HUES64 (cell line): ENCODE results near the gene NLE1.
"Not testable (repeated sequence)": the region's sequence is repeated elsewhere in the genome, so short reads cannot be mapped to it uniquely, and the experiment has no call there.

Experiments used
- H3K27ac ChIP-seq: 2 replicates; pipeline ENCODE4 v1.7.0; 2013; ENCODE audit warnings: low read depth, low read length, inconsistent platforms
- H3K27me3 ChIP-seq: 2 replicates; pipeline ENCODE4 v1.6.1; 2013; ENCODE audit warnings: mild to moderate bottlenecking, low read length; ENCODE audit not compliant: insufficient read depth
- H3K36me3 ChIP-seq: 2 replicates; pipeline ENCODE4 v1.6.1; 2013; ENCODE audit warnings: mild to moderate bottlenecking, low read length; ENCODE audit not compliant: insufficient read depth
- H3K4me1 ChIP-seq: 2 replicates; pipeline ENCODE4 v1.6.1; 2013; ENCODE audit warnings: mild to moderate bottlenecking, low read length, moderate library complexity; ENCODE audit not compliant: insufficient read depth
- H3K4me3 ChIP-seq: 2 replicates; pipeline ENCODE4 v1.5.1; 2013; ENCODE audit warnings: mild to moderate bottlenecking, low read length, moderate library complexity
- H3K9ac ChIP-seq: 2 replicates; pipeline ENCODE4 v1.6.1; 2013; ENCODE audit warnings: mild to moderate bottlenecking, low read depth, low read length
- H3K9me3 ChIP-seq: 2 replicates; pipeline ENCODE4 v1.6.1; 2013; ENCODE audit warnings: low read depth, low read length; ENCODE audit not compliant: insufficient read depth
- WGBS: fragments of 150-250, 120-280 bp; methylation state at CpG from one replicate; pipeline ENCODE4 v1.1.7; 2013; ENCODE audit warnings: missing lambda C conversion rate; 5-methylcytosine and 5-hydroxymethylcytosine counted together

The NLE1 gene

GRCh38 chr17:35175638-35176415 lies 33.7 kb upstream of the NLE1 start:
- no peaks in the 10 kb centered on the region for H3K36me3 ChIP-seq
- no peaks in the 10 kb centered on the region for H3K4me1 ChIP-seq
- no peak overlapping the region for H3K9ac ChIP-seq
- no peak overlapping the region for H3K4me3 ChIP-seq
- no peaks in the 10 kb centered on the region for H3K9me3 ChIP-seq
- H3K27ac ChIP-seq: no peak overlapping the region
- 90% methylated on average over 9 of the region's 9 CpGs for WGBS
- no peaks in the 10 kb centered on the region for H3K27me3 ChIP-seq

GRCh38 chr17:35174835-35175334 lies 32.8 kb upstream of the NLE1 start:
- H3K9me3 ChIP-seq: no peaks in the 10 kb centered on the region
- 91% methylated on average over 2 of the region's 2 CpGs for WGBS
- H3K4me1 ChIP-seq: no peaks in the 10 kb centered on the region
- no peak overlapping the region for H3K4me3 ChIP-seq
- no peaks in the 10 kb centered on the region for H3K27me3 ChIP-seq
- no peaks in the 10 kb centered on the region for H3K36me3 ChIP-seq
- H3K27ac ChIP-seq: no peak overlapping the region
- H3K9ac ChIP-seq: no peak overlapping the region

- H3K27me3 ChIP-seq, H3K9me3 ChIP-seq, H3K9ac ChIP-seq, H3K4me1 ChIP-seq, H3K27ac ChIP-seq, H3K4me3 ChIP-seq, H3K36me3 ChIP-seq: not testable (repeated sequence)
- 89% methylated on average over 3 of the region's 3 CpGs for WGBS
Measured at GRCh38 chr17:35172321-35172720, 30.2 kb upstream of the NLE1 start.

GRCh38 chr17:35171834-35172233 lies 29.7 kb upstream of the NLE1 start:
- Histone ChIP-seq H3K9ac (no peak overlapping the region), H3K27ac (no peak overlapping the region), H3K4me3 (no peak overlapping the region), H3K36me3 (no peaks in the 10 kb centered on the region), H3K9me3 (no peaks in the 10 kb centered on the region), H3K4me1 (no peaks in the 10 kb centered on the region), H3K27me3 (no peaks in the 10 kb centered on the region)
- 67% methylated on average over 1 of the region's 2 CpGs for WGBS

GRCh38 chr17:35170968-35171771 lies 29.1 kb upstream of the NLE1 start:
- WGBS: 89% methylated on average over 18 of the region's 18 CpGs
- no peak overlapping the region for H3K4me3 ChIP-seq
- H3K9me3 ChIP-seq: no peaks in the 10 kb centered on the region
- no peak overlapping the region for H3K9ac ChIP-seq
- H3K36me3 ChIP-seq: no peaks in the 10 kb centered on the region
- no peak overlapping the region for H3K27ac ChIP-seq
- no peaks in the 10 kb centered on the region for H3K4me1 ChIP-seq
- H3K27me3 ChIP-seq: no peaks in the 10 kb centered on the region

GRCh38 chr17:35169835-35170363 lies 27.8 kb upstream of the NLE1 start:
- Histone ChIP-seq H3K4me1 (no peaks in the 10 kb centered on the region), H3K9ac (no peak overlapping the region)
- 94% methylated on average over 17 of the region's 17 CpGs for WGBS

GRCh38 chr17:35167666-35168065 lies 25.6 kb upstream of the NLE1 start:
- 96% methylated on average over 1 of the region's 1 CpG for WGBS
- no peak overlapping the region for H3K9ac ChIP-seq
- no peaks in the 10 kb centered on the region for H3K9me3 ChIP-seq
- H3K27me3 ChIP-seq: no peaks in the 10 kb centered on the region; the same call in 1 of the 2 replicates
- no peak overlapping the region for H3K27ac ChIP-seq
- no peaks in the 10 kb centered on the region for H3K4me1 ChIP-seq
- no peak overlapping the region for H3K4me3 ChIP-seq
- H3K36me3 ChIP-seq: no peaks in the 10 kb centered on the region

More at GRCh38 chr17:35169835-35170363, 27.8 kb upstream of the NLE1 start:
- no peaks in the 10 kb centered on the region for H3K36me3 ChIP-seq
- H3K9me3 ChIP-seq: no peaks in the 10 kb centered on the region
- no peak overlapping the region for H3K27ac ChIP-seq
- H3K4me3 ChIP-seq: no peak overlapping the region
- H3K27me3 ChIP-seq: no peaks in the 10 kb centered on the region

DNA sequence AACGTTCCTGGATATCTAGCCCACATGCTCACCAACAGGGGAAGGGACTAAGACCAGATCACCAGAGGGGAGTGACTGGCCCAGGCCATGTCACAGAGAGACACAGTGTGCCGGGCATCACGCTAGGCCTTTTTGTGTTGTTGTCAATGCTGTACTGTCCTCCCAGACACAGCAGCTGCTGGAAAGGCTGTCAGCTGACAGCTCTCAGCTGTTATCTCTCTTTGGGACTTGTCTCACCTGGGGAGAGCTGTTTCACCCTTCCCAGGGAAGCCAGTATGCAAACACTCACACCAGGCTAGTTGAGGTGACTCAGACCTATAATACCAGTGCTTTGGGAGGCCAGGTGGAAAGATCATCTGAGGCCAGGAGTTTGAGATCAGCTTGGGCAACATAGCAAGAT lies 24.9 kb upstream of the NLE1 start:
- H3K9ac ChIP-seq: no peak overlapping the region
- H3K4me3 ChIP-seq: no peak overlapping the region
- no peaks in the 10 kb centered on the region for H3K36me3 ChIP-seq
- H3K27ac ChIP-seq: no peak overlapping the region
- no peaks in the 10 kb centered on the region; the same call in 1 of the 2 replicates for H3K27me3 ChIP-seq
- WGBS: 68% methylated on average over 3 of the region's 3 CpGs
- no peaks in the 10 kb centered on the region for H3K9me3 ChIP-seq
- H3K4me1 ChIP-seq: no peaks in the 10 kb centered on the region

GRCh38 chr17:35166526-35166925 lies 24.4 kb upstream of the NLE1 start:
- Histone ChIP-seq H3K27ac (no peak overlapping the region), H3K27me3 (no peaks in the 10 kb centered on the region; the same call in 1 of the 2 replicates), H3K4me3 (no peak overlapping the region), H3K36me3 (no peaks in the 10 kb centered on the region), H3K9me3 (no peaks in the 10 kb centered on the region), H3K4me1 (no peaks in the 10 kb centered on the region), H3K9ac (no peak overlapping the region)
- 71% methylated on average over 5 of the region's 5 CpGs for WGBS

GRCh38 chr17:35164716-35165115 lies 22.6 kb upstream of the NLE1 start:
- H3K27me3 ChIP-seq: no peaks in the 10 kb centered on the region; the same call in 1 of the 2 replicates
- 79% methylated on average over 5 of the region's 5 CpGs for WGBS
- H3K9ac ChIP-seq: no peak overlapping the region
- no peak overlapping the region for H3K4me3 ChIP-seq
- H3K27ac ChIP-seq: no peak overlapping the region
- H3K9me3 ChIP-seq: no peaks in the 10 kb centered on the region
- no peaks in the 10 kb centered on the region for H3K4me1 ChIP-seq
- H3K36me3 ChIP-seq: no peaks in the 10 kb centered on the region

- Histone ChIP-seq H3K4me1 (no peaks in the 10 kb centered on the region), H3K4me3 (no peak overlapping the region), H3K27me3 (no peaks in the 10 kb centered on the region; the same call in 1 of the 2 replicates), H3K9me3 (no peaks in the 10 kb centered on the region), H3K36me3 (no peaks in the 10 kb centered on the region), H3K9ac (no peak overlapping the region), H3K27ac (no peak overlapping the region)
- 97% methylated on average over 7 of the region's 7 CpGs for WGBS
Measured at GRCh38 chr17:35163886-35164285, 21.8 kb upstream of the NLE1 start.
